ENCODE data around the gene TMEM18. TPM values are rescaled to one million over a fixed set of nuclear protein-coding genes. Genes with fewer than 3 reads are reported as not detected.

Gene TMEM18
- total RNA-seq, 4 donors from 2014 or later = 10.8 to 49.7 (median 34.3) TPM

DNA sequence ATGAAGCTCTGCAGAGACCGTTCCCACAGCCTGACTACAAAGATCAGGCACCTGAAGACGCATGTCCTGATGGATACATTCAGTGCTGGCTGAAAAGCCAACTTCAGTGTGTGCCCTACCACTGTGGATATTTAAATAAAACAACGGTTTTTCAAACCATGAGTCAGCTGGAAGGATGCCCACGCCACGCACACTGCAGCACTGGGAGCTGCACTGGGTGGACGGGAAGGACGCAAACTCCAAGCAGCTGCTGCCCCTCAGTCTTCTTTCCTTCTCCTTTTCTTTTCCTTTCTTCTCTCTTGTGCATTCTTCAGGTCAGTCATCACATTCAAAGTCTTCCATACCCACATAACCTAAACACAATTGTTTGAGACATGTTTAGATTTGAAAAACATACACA is 7.9 kb downstream of the TMEM18 start:
- no peaks in the 10 kb centered on the region for H3K4me1 ChIP-seq
- no peak for DNase-seq
- no peak overlapping the region for H3K27ac ChIP-seq
- no peak for TF ChIP-seq POLR2A (IDR thresholded peaks at IDR 0.05)
- TF ChIP-seq, protein P1, sequence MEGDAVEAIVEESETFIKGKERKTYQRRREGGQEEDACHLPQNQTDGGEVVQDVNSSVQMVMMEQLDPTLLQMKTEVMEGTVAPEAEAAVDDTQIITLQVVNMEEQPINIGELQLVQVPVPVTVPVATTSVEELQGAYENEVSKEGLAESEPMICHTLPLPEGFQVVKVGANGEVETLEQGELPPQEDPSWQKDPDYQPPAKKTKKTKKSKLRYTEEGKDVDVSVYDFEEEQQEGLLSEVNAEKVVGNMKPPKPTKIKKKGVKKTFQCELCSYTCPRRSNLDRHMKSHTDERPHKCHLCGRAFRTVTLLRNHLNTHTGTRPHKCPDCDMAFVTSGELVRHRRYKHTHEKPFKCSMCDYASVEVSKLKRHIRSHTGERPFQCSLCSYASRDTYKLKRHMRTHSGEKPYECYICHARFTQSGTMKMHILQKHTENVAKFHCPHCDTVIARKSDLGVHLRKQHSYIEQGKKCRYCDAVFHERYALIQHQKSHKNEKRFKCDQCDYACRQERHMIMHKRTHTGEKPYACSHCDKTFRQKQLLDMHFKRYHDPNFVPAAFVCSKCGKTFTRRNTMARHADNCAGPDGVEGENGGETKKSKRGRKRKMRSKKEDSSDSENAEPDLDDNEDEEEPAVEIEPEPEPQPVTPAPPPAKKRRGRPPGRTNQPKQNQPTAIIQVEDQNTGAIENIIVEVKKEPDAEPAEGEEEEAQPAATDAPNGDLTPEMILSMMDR (IDR thresholded peaks at IDR 0.05) = no peak
- intact Hi-C loops (cut with DNase I; ENCODE audit: low total_unique reads) = no loop called here
- peaks cover 0 to 17% of the 10 kb centered on the region in 2 donors for H3K9me3 ChIP-seq
- H3K27me3 ChIP-seq = no peaks in the 10 kb centered on the region
- no peak overlapping the region for H3K4me3 ChIP-seq
- H3K36me3 ChIP-seq = no peaks in the 10 kb centered on the region

DNA sequence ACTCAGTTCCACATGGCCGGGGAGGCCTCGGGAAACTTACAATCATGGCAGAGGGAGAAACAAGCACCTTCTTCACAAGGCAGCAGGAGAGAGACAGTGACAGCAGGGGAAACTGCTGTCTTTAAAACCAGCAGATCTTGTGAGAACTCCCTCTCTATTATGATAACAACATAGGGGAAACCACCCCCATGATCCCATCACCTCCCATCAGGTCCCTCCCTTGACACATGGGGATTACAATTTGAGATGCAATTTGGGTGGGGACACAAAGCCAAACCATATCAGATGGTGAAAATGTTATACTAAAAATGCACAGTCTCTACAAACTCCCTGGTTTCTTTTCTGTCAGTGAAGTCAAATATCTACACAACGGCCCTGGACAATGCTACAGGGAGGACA is 9.2 kb downstream of the TMEM18 start:
- no peak for DNase-seq
- Histone ChIP-seq H3K36me3 (no peaks in the 10 kb centered on the region), H3K27me3 (no peaks in the 10 kb centered on the region), H3K27ac (no peak overlapping the region), H3K4me1 (no peaks in the 10 kb centered on the region), H3K4me3 (no peak overlapping the region), H3K9me3 (peaks cover 0 to 17% of the 10 kb centered on the region in 2 donors)
- TF ChIP-seq, protein P1 (IDR thresholded peaks at IDR 0.05) = no peak
- TF ChIP-seq POLR2A (IDR thresholded peaks at IDR 0.05) = no peak
- intact Hi-C loops (cut with DNase I; ENCODE audit: low total_unique reads) = no loop called here

DNA sequence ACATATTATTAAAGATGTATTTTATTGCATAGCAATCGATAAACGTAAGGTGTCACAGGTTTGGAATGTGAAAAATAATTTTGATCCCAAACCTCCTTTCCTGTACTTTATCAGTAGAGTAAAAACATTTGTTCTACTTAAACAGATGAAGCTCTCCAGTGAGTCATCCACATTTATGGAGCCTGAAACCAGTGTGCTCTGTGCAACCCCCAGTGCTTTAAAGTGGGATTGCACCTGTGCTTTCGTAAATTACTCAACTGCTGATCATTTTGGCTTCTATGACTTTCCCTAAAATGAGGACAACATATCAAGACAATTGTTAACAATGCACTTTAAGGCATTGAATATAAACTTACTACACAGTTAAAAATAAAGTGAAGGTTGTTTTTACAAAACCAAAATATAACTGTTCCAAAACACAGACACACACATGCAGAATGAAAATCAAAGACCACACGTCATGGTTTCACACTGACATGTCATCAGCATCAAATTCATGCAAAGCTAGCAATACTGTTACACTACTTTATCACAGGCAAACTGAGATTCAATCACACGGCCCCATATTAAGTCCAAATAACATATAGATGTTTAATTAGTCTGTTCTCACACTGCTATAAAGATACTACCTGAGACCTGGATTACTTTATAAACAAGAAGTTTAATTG is 9.7 kb downstream of the TMEM18 start:
- no peak for DNase-seq

DNA sequence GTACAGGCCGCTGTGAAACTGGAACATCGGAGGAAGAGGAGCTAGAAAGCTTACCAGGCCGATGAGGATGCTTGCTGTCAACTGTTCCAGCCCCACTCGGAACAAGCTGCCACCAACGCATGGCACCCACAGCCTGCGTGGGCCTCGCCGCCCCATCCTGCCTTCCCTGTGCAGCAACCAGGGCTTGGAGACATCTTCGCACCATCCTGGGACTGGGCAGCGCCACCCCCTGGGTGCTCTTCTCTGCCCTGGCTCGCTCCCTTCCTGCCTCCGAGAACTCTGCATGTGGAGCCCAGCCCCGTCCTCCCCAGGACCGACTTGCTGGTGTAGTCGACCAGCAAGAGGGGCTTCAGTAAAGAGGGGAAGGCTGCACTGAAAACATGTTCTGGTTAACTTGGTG is 10.8 kb downstream of the TMEM18 start:
- Histone ChIP-seq H3K36me3 (no peaks in the 10 kb centered on the region), H3K4me3 (no peak overlapping the region), H3K9me3 (peaks cover 0 to 17% of the 10 kb centered on the region in 2 donors), H3K27me3 (no peaks in the 10 kb centered on the region), H3K27ac (no peak overlapping the region), H3K4me1 (no peaks in the 10 kb centered on the region)
- TF ChIP-seq, protein P1 (IDR thresholded peaks at IDR 0.05) = no peak
- TF ChIP-seq POLR2A (IDR thresholded peaks at IDR 0.05) = no peak
- DNase-seq = no peak
- intact Hi-C loops (cut with DNase I; ENCODE audit: low total_unique reads) = no loop called here

More for the DNA sequence above, 9.7 kb downstream of the TMEM18 start:
- Histone ChIP-seq H3K4me1 (no peaks in the 10 kb centered on the region), H3K9me3 (peaks cover 0 to 17% of the 10 kb centered on the region in 2 donors), H3K36me3 (no peaks in the 10 kb centered on the region), H3K27ac (no peak overlapping the region), H3K27me3 (no peaks in the 10 kb centered on the region), H3K4me3 (no peak overlapping the region)
- no peak for TF ChIP-seq POLR2A (IDR thresholded peaks at IDR 0.05)
- TF ChIP-seq, protein P1 (IDR thresholded peaks at IDR 0.05) = peak; percentile 17 to 51 (median 43)
- intact Hi-C loops (cut with DNase I; ENCODE audit: low total_unique reads) = no loop called here

DNA sequence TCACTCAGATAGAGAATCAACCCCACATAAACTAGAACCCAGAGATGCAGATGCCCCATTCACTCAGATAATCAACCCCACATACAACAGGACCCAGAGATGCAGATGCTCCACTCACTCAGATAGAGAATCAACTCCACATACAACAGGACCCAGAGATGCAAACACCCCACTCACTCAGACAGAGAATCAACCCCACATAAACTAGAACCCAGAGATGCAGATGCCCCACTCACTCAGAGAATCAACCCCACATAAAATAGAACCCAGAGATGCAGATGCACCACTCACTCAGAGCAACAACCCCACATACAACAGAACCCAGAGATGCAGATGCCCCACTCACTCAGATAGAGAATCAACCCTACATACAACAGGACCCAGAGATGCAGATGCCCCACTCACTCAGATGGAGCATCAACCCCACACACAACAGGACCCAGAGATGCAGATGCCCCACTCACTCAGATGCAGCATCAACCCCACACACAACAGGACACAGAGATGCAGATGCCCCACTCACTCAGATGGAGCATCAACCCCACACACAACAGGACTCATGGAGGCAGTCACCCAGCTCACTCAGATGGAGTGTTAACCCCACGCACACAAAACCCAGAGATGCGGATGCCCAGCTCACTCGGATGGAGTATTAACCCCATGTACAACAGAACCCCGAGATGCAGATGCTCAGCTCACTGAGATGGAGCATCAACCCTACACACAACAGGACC is 11.7 kb downstream of the TMEM18 start:
- DNase-seq = no peak
- Histone ChIP-seq H3K9me3 (peaks cover 0 to 17% of the 10 kb centered on the region in 2 donors), H3K4me1 (no peaks in the 10 kb centered on the region), H3K36me3 (no peaks in the 10 kb centered on the region), H3K27ac (no peak overlapping the region), H3K4me3 (no peak overlapping the region), H3K27me3 (no peaks in the 10 kb centered on the region)
- no peak for TF ChIP-seq POLR2A (IDR thresholded peaks at IDR 0.05)
- TF ChIP-seq, protein P1 (IDR thresholded peaks at IDR 0.05) = no peak
- intact Hi-C loops (cut with DNase I; ENCODE audit: low total_unique reads) = no loop called here
